ENCODE data around the gene RAI1.
A peak's percentile ranks its signal among the peaks of the same experiment; 100 is the strongest.

The RAI1 gene

GRCh38 chr17:17768424-17769088, 87.3 kb downstream of the RAI1 start:
- no peak for DNase-seq

GRCh38 chr17:17769869-17770631, 88.8 kb downstream of the RAI1 start:
- no peak for DNase-seq

GRCh38 chr17:17770632-17771044, 89.4 kb downstream of the RAI1 start:
- DNase-seq = no peak

- no peak for DNase-seq
Observed at GRCh38 chr17:17771498-17772201, 90.4 kb downstream of the RAI1 start.

GRCh38 chr17:17772231-17772630, 91.0 kb downstream of the RAI1 start:
- no peak for DNase-seq

- DNase-seq = peak; percentile 28
Observed at GRCh38 chr17:17774009-17774881, 93.0 kb downstream of the RAI1 start.

- DNase-seq = no peak
Observed at GRCh38 chr17:17776889-17777288, 95.6 kb downstream of the RAI1 start.

GRCh38 chr17:17778308-17779014, 97.2 kb downstream of the RAI1 start:
- DNase-seq = no peak

- no peak for DNase-seq
Observed at GRCh38 chr17:17779015-17779611, 97.9 kb downstream of the RAI1 start.

GRCh38 chr17:17780922-17781590, 99.8 kb downstream of the RAI1 start:
- DNase-seq = no peak

GRCh38 chr17:17781591-17782496, 100.6 kb downstream of the RAI1 start:
- DNase-seq = peak; percentile 43

- DNase-seq = no peak
Observed at GRCh38 chr17:17782523-17783115, 101.4 kb downstream of the RAI1 start.

- DNase-seq = peak; percentile 60
Observed at GRCh38 chr17:17783116-17783824, 102.0 kb downstream of the RAI1 start.

- peak; percentile 31 for DNase-seq
Observed at GRCh38 chr17:17783825-17784656, 102.8 kb downstream of the RAI1 start.

- DNase-seq = peak; percentile 56
Observed at GRCh38 chr17:17784657-17785267, 103.5 kb downstream of the RAI1 start.

GRCh38 chr17:17785407-17785806, 104.1 kb downstream of the RAI1 start:
- no peak for DNase-seq

- DNase-seq = no peak
Observed at GRCh38 chr17:17786998-17787397, 105.7 kb downstream of the RAI1 start.

- DNase-seq = no peak
Observed at GRCh38 chr17:17787568-17787967, 106.3 kb downstream of the RAI1 start.

Data from activated CD4-positive, alpha-beta T cell treated with anti-CD3 and anti-CD28 coated beads for 48 hours (primary cell).